CD14-positive monocyte (primary cell): Measurements from ENCODE around the gene MRPS23. TPM values are rescaled to one million over a fixed set of nuclear protein-coding genes. Genes with fewer than 3 reads are reported as not detected.
A peak's percentile ranks its signal among the peaks of the same experiment; 100 is the strongest.

Source experiments
- DNase-seq, 3 donors: peaks; one replicate each; pipeline ENCODE4 v3.0.0-alpha.2; 2011 to 2022
- H2AFZ ChIP-seq: 2 replicates; pipeline ENCODE4 v1.6.0; 2012; ENCODE audit warnings: mild to moderate bottlenecking, low read depth, low read length, inconsistent platforms; ENCODE audit not compliant: insufficient read depth, poor library complexity, severe bottlenecking
- H3K27ac ChIP-seq, 2 donors: 1 replicate in 1 of 2; 2 replicates in 1 of 2; pipeline ENCODE4 v1.5.1; 2012 to 2013; ENCODE audit warnings: low read length in 2 of 2, control low read depth in 1 of 2, inconsistent platforms in 1 of 2, low read depth in 1 of 2, mild to moderate bottlenecking in 1 of 2
- H3K27me3 ChIP-seq, 2 donors: one replicate each; pipeline versions ENCODE4 v1.6.0 to v1.6.1; 2011 to 2013; ENCODE audit warnings: low read length in 2 of 2; ENCODE audit not compliant: control insufficient read depth in 2 of 2, insufficient read depth in 2 of 2
- H3K36me3 ChIP-seq, 2 donors: replicated peaks in 1 of 2; 1 replicate in 1 of 2; 2 replicates in 1 of 2; pipeline versions ENCODE4 v1.5.1 to v1.6.1; 2012 to 2013; ENCODE audit warnings: low read length in 2 of 2, control low read depth in 1 of 2, inconsistent platforms in 1 of 2, mild to moderate bottlenecking in 1 of 2; ENCODE audit not compliant: insufficient read depth in 2 of 2, control insufficient read depth in 1 of 2
- H3K4me1 ChIP-seq, 2 donors: 1 replicate in 1 of 2; 2 replicates in 1 of 2; pipeline versions ENCODE4 v1.5.1 to v1.6.1; 2012 to 2013; ENCODE audit warnings: low read length in 2 of 2, control low read depth in 1 of 2, inconsistent platforms in 1 of 2, mild to moderate bottlenecking in 1 of 2, moderate library complexity in 1 of 2; ENCODE audit not compliant: insufficient read depth in 2 of 2, control insufficient read depth in 1 of 2
- H3K4me2 ChIP-seq: replicated peaks from 2 replicates; pipeline ENCODE3; 2012; ENCODE audit warnings: low read length, moderate library complexity, mild to moderate bottlenecking; ENCODE audit not compliant: poor library complexity, severe bottlenecking; ENCODE audit errors: extremely low read depth
- H3K4me3 ChIP-seq, 3 experiments: fragments of 200-600 bp in 1 of 3; sonication (generic) in 1 of 3; replicated peaks in 1 of 3; 1 replicate in 2 of 3; 2 replicates in 1 of 3; pipeline ENCODE4 v1.5.1; 2011 to 2013; ENCODE audit warnings: low read length in 3 of 3, mild to moderate bottlenecking in 3 of 3, control low read depth in 2 of 3, low read depth in 2 of 3, inconsistent platforms in 1 of 3, moderate library complexity in 1 of 3
- H3K79me2 ChIP-seq: 2 replicates; pipeline ENCODE4 v1.6.0; 2012; ENCODE audit warnings: mild to moderate bottlenecking, control low read depth, inconsistent platforms, low read length, moderate library complexity; ENCODE audit not compliant: insufficient read depth
- H3K9ac ChIP-seq: 2 replicates; pipeline ENCODE4 v1.6.0; 2017; ENCODE audit warnings: low read length, mild to moderate bottlenecking; ENCODE audit not compliant: insufficient read depth, poor library complexity, severe bottlenecking
- H3K9me3 ChIP-seq, 2 donors: replicated peaks in 1 of 2; 1 replicate in 1 of 2; 2 replicates in 1 of 2; pipeline versions ENCODE4 v1.5.1 to v1.6.1; 2012 to 2013; ENCODE audit warnings: low read length in 2 of 2, control low read depth in 1 of 2; ENCODE audit not compliant: control insufficient read depth in 1 of 2, insufficient read depth in 1 of 2
- H4K20me1 ChIP-seq: 2 replicates; pipeline ENCODE4 v1.6.0; 2012; ENCODE audit warnings: mild to moderate bottlenecking, low read length, control low read depth, moderate library complexity; ENCODE audit not compliant: insufficient read depth
- H3K27ac Mint-ChIP-seq, 7 donors: one replicate each; pipeline ENCODE4 v1.8.0; 2020; ENCODE audit warnings: mild to moderate bottlenecking in 7 of 7, mixed read lengths in 7 of 7, moderate library complexity in 6 of 7, inconsistent platforms in 2 of 7
- H3K27me3 Mint-ChIP-seq, 3 donors: one replicate each; pipeline ENCODE4 v1.8.0; 2021 to 2022; ENCODE audit warnings: low read depth in 3 of 3, mild to moderate bottlenecking in 3 of 3, mixed read lengths in 3 of 3, moderate library complexity in 3 of 3, inconsistent platforms in 1 of 3
- H3K36me3 Mint-ChIP-seq, 2 donors: one replicate each; pipeline ENCODE4 v1.8.0; 2020; ENCODE audit warnings: mixed read lengths in 2 of 2, inconsistent platforms in 1 of 2, mild to moderate bottlenecking in 1 of 2
- H3K4me1 Mint-ChIP-seq: one replicate; pipeline ENCODE4 v1.8.0; 2020; ENCODE audit warnings: mild to moderate bottlenecking, mixed read lengths
- H3K4me3 Mint-ChIP-seq, 2 donors: one replicate each; pipeline ENCODE4 v1.8.0; 2020; ENCODE audit warnings: mild to moderate bottlenecking in 2 of 2, mixed read lengths in 2 of 2, moderate library complexity in 1 of 2
- H3K9me3 Mint-ChIP-seq, 7 donors: one replicate each; pipeline ENCODE4 v1.8.0; 2020 to 2022; ENCODE audit warnings: mixed read lengths in 7 of 7, mild to moderate bottlenecking in 6 of 7, moderate library complexity in 6 of 7, inconsistent platforms in 2 of 7
- CTCF ChIP-seq: fragments of 200-600 bp; IDR thresholded peaks from one replicate; pipeline ENCODE4 v1.8.0; 2022; ENCODE audit warnings: antibody characterized with exemption, mild to moderate bottlenecking
- WGBS: methylation state at CpG from one replicate; pipeline ENCODE4 v1.1.5; 2013; ENCODE audit warnings: missing lambda C conversion rate; ENCODE audit not compliant: insufficient coverage; 5-methylcytosine and 5-hydroxymethylcytosine counted together
- intact Hi-C, 2 donors: fragments of 100-400 bp; cut with micrococcal nuclease; formaldehyde crosslinking; loops; one replicate each; pipeline versions ENCODE4 v1.15.0 to v1.15.1; 2023
- polyA plus RNA-seq, 3 donors: library from polyadenylated mRNA; depleted of rRNA in 1 of 3; unstranded in 2 of 3; stranded (reverse) in 1 of 3; fragments of 300-500 nt in 2 of 3; fragments of >200 nt in 1 of 3; fragmentation: Illumina TruSeq in 2 of 3; gene quantifications; 1 replicate in 2 of 3; 2 replicates in 1 of 3; pipeline ENCODE4 v1.2.3, GENCODE V29; 2012 to 2021

Gene MRPS23
- polyA plus RNA-seq, 3 donors = 14.5 to 40.6 (median 32.7) TPM

- H2AFZ ChIP-seq = no peak overlapping the region
- Mint-ChIP-seq H3K36me3 (peaks cover 36 to 50% of the 10 kb centered on the region in 2 donors), H3K27ac (peak overlapping the region in 1 of 7 donors; percentile 68), H3K4me3 (no peak overlapping the region), H3K9me3 (no peaks in the 10 kb centered on the region), H3K4me1 (no peaks in the 10 kb centered on the region), H3K27me3 (peaks cover 0 to 7% (median 0%) of the 10 kb centered on the region in 3 donors)
- H4K20me1 ChIP-seq = peaks cover 4% of the 10 kb centered on the region
- no peak overlapping the region for H3K4me3 ChIP-seq
- H3K27me3 ChIP-seq = no peaks in the 10 kb centered on the region
- H3K4me2 ChIP-seq = no peak overlapping the region
- 90% methylated on average over 2 of the region's 6 CpGs for WGBS
- no peak for DNase-seq
- H3K36me3 ChIP-seq = peaks cover 18 to 66% of the 10 kb centered on the region in 2 donors
- TF ChIP-seq CTCF = no peak
- H3K4me1 ChIP-seq = no peaks in the 10 kb centered on the region
- no peak overlapping the region for H3K9ac ChIP-seq
- peaks cover 13% of the 10 kb centered on the region for H3K79me2 ChIP-seq
- H3K27ac ChIP-seq = no peak overlapping the region
- no peaks in the 10 kb centered on the region for H3K9me3 ChIP-seq
- intact Hi-C loops = loop anchor here in 1 of 2 donors (10.0 kb wide), 1 partner anchor 276 kb away; no protein-coding TSS in a partner anchor
Observed at GRCh38 chr17:57838857-57839570, 10.8 kb downstream of the MRPS23 start.

GRCh38 chr17:57838453-57838852 is 11.4 kb downstream of the MRPS23 start:
- peaks cover 18 to 60% of the 10 kb centered on the region in 2 donors for H3K36me3 ChIP-seq
- H3K4me1 Mint-ChIP-seq = no peaks in the 10 kb centered on the region
- TF ChIP-seq CTCF = no peak
- peaks cover 36 to 44% of the 10 kb centered on the region in 2 donors for H3K36me3 Mint-ChIP-seq
- peaks cover 4% of the 10 kb centered on the region for H4K20me1 ChIP-seq
- no peaks in the 10 kb centered on the region for H3K9me3 ChIP-seq
- H3K27ac ChIP-seq = no peak overlapping the region
- peaks cover 0 to 8% (median 0%) of the 10 kb centered on the region in 3 donors for H3K27me3 Mint-ChIP-seq
- no peak overlapping the region for H3K4me2 ChIP-seq
- H3K4me3 ChIP-seq = no peak overlapping the region
- H3K9ac ChIP-seq = no peak overlapping the region
- intact Hi-C loops = loop anchor here in 1 of 2 donors (10.0 kb wide), 1 partner anchor 276 kb away; no protein-coding TSS in a partner anchor
- no peaks in the 10 kb centered on the region for H3K27me3 ChIP-seq
- H3K79me2 ChIP-seq = peaks cover 7% of the 10 kb centered on the region
- no peak overlapping the region for H3K4me3 Mint-ChIP-seq
- no peak overlapping the region for H2AFZ ChIP-seq
- H3K4me1 ChIP-seq = peaks cover 0 to 2% of the 10 kb centered on the region in 2 donors
- H3K9me3 Mint-ChIP-seq = no peaks in the 10 kb centered on the region
- no peak overlapping the region for H3K27ac Mint-ChIP-seq
- no peak for DNase-seq
- no CpG with 5 or more reads among the region's 4 CpGs for WGBS
